Measurements from ENCODE around the gene AFAP1. TPM values are rescaled to one million over a fixed set of nuclear protein-coding genes. Genes with fewer than 3 reads are reported as not detected.

AFAP1 gene
- total RNA-seq, 4 donors from 2014 or later: 8.2 to 55.0 (median 28.9) TPM

DNA sequence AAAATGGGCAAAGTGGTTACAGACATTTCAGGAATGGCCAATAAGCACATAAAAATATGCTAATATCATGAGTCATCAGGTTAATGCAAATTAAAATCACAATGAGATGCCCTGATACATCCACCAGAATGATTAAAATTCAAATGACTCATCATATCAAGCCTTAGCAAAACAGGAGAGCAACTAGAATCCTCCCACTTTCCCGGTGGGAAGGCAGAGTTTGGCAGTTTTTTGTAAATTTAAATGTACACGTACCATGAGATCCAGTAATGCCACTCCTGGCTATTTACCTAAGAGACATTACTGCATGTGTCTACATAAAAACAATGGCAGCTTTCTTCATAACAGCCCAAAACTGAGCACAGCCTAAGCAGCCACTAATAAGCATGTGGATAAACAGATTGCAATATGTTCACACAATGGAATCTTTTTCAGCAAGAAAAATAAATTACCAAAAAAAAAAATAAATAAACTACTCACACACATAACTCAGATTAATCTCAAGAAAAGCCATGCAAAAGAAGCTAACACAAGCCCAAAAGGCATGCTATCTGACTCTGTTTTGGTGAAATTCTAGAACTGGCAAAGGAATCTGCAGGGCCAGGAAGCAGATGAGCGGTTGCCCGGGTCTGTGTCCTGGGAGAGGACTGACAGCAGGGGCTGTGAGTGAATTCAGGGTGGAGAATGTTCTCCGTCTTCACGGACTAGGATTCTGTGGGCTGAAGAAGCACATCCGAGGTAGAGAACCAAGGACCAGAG is 48.8 kb downstream of the AFAP1 start:
- Histone ChIP-seq H3K36me3 (no peaks in the 10 kb centered on the region), H3K4me1 (peaks cover 0 to 19% of the 10 kb centered on the region in 2 donors), H3K27ac (peak overlapping the region; percentile 25 to 67), H3K27me3 (no peaks in the 10 kb centered on the region), H3K4me3 (no peak overlapping the region), H3K9me3 (no peaks in the 10 kb centered on the region)
- no peak for DNase-seq
- intact Hi-C loops (cut with DNase I; ENCODE audit: low total_unique reads): no loop called here
- TF ChIP-seq POLR2A (IDR thresholded peaks at IDR 0.05) (no peak), CTCF (IDR thresholded peaks at IDR 0.05) (no peak)

GRCh38 chr4:7887436-7887835 is 52.2 kb downstream of the AFAP1 start:
- H3K9me3 ChIP-seq: no peaks in the 10 kb centered on the region
- H3K27ac ChIP-seq: peak overlapping the region; percentile 61 to 86
- no peaks in the 10 kb centered on the region for H3K27me3 ChIP-seq
- H3K36me3 ChIP-seq: no peaks in the 10 kb centered on the region
- TF ChIP-seq CTCF (IDR thresholded peaks at IDR 0.05): no peak
- no peak for TF ChIP-seq POLR2A (IDR thresholded peaks at IDR 0.05)
- H3K4me1 ChIP-seq: peaks cover 0 to 21% of the 10 kb centered on the region in 2 donors
- intact Hi-C loops (cut with DNase I; ENCODE audit: low total_unique reads): no loop called here
- DNase-seq: no peak
- H3K4me3 ChIP-seq: no peak overlapping the region

- intact Hi-C loops (cut with DNase I; ENCODE audit: low total_unique reads): no loop called here
- H3K4me3 ChIP-seq: peak overlapping the region in 1 of 2 donors; percentile 9
- H3K27ac ChIP-seq: peak overlapping the region; percentile 61 to 86
- H3K36me3 ChIP-seq: no peaks in the 10 kb centered on the region
- H3K4me1 ChIP-seq: peaks cover 0 to 13% of the 10 kb centered on the region in 2 donors
- DNase-seq: no peak
- no peaks in the 10 kb centered on the region for H3K9me3 ChIP-seq
- no peak for TF ChIP-seq POLR2A (IDR thresholded peaks at IDR 0.05)
- TF ChIP-seq CTCF (IDR thresholded peaks at IDR 0.05): no peak
- no peaks in the 10 kb centered on the region for H3K27me3 ChIP-seq
These were observed 53.4 kb downstream of the AFAP1 start for GRCh38 chr4:7886007-7886973.

GRCh38 chr4:7885216-7886006 is 54.2 kb downstream of the AFAP1 start:
- Histone ChIP-seq H3K4me1 (peaks cover 0 to 13% of the 10 kb centered on the region in 2 donors), H3K9me3 (no peaks in the 10 kb centered on the region), H3K36me3 (no peaks in the 10 kb centered on the region), H3K27ac (peak overlapping the region; percentile 61 to 86), H3K27me3 (no peaks in the 10 kb centered on the region), H3K4me3 (no peak overlapping the region)
- no peak for DNase-seq
- TF ChIP-seq CTCF (IDR thresholded peaks at IDR 0.05) (no peak), POLR2A (IDR thresholded peaks at IDR 0.05) (no peak)
- intact Hi-C loops (cut with DNase I; ENCODE audit: low total_unique reads): no loop called here

Data from uterus (tissue), 4 donors.